ENCODE results near the gene FAM180A.

DNA sequence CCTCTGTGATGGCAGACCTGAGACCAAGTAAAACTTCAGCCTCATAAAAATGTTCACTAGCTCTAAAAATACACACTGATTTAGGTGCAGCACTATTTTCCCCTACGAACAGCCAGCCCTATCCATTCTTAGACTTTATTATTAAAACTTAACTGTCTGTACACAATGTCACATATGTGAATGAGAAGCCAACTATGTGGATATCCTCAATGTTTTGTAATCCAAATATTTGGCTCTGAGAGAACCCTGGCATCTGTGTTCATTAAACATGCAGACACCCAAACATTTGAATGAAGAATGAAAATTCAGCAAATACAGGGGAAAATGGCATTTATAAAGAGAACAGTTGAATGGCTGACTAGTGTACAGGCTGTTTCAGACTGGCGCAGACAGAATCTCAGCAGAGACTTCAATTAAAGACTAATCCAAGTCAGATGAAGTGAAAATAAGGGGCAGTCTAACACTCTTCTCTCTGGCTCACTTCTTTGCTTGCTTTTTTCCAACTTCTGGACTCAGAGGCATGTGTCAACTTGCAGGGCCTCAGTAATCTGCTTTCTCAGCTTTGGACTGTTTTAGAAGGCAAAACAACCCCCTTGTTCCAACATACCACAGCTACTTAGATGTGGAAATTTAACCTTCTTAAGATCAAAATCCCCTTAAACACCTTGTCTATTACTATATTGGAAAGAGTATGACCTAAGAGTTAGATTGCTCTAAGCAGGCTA lies 47.4 kb upstream of the FAM180A start:
- no peak for TF ChIP-seq SP1 (CRISPR knock-in tag; IDR thresholded peaks at IDR 0.05)
- TF ChIP-seq NR1H2 (CRISPR knock-in tag; IDR thresholded peaks at IDR 0.05), result no peak

Measured in K562 (cell line).